Right lung (tissue), 5 donors: Measurements from ENCODE around the gene TRAF1. TPM values are rescaled to one million over a fixed set of nuclear protein-coding genes. Genes with fewer than 3 reads are reported as not detected.

Source experiments
- DNase-seq, 2 donors: peaks; one replicate each; pipeline ENCODE4 v3.0.0-alpha.2; 2013
- polyA plus RNA-seq, 5 donors: library from polyadenylated mRNA; unstranded; fragments of 120-200 nt; gene quantifications; one replicate each; pipeline versions ENCODE4 v1.2.1 to v1.2.3, GENCODE V29; 2013; ENCODE audit warnings: inconsistent platforms in 1 of 5, low replicate concordance in 1 of 5; ENCODE audit not compliant: insufficient read length in 5 of 5, insufficient read depth in 1 of 5

The TRAF1 gene
- polyA plus RNA-seq, 5 donors = 7.0 to 11.0 (median 8.1) TPM

DNA sequence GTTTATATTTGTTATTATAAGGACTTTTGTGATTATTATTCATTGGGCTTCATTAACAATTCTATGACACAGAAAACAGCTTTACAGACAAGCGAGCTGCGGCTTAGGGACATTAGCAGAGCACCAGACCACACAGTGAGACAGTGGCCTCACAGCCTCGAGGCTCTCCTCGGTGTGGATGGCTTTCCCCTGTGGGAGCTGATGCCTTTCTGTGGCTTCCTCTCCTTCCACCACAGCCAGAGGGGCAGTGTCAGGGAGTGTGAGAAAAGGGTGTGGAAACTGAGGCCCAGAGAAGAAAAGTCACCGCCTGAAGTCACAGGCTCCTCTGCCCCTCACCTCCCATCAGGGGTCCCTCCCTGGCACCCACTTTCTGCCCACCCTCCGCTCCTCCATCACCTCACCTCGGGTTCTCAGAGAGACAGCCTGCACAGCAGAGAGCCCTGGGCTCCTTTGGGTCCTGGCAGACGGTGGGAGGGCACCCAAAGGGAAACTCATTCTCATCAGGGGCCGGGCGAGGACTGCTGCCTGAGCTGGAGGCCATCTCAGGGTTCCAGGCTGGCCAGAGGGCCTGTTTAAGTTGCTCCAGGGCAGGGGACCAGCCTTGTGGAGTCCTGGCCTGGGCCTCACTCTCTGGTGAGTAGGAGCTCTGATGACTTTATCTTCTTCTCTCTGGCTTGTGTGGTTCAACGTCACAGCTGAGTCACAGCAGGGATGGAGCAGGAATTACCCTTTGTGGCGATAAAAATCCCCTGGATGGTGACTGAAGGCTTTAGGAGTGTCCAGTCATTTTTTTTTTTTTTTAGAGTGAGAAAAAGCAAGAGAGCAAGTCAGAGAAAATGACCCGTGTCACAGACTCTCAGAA, 830 bp downstream of the TRAF1 start:
- DNase-seq = no peak

DNA sequence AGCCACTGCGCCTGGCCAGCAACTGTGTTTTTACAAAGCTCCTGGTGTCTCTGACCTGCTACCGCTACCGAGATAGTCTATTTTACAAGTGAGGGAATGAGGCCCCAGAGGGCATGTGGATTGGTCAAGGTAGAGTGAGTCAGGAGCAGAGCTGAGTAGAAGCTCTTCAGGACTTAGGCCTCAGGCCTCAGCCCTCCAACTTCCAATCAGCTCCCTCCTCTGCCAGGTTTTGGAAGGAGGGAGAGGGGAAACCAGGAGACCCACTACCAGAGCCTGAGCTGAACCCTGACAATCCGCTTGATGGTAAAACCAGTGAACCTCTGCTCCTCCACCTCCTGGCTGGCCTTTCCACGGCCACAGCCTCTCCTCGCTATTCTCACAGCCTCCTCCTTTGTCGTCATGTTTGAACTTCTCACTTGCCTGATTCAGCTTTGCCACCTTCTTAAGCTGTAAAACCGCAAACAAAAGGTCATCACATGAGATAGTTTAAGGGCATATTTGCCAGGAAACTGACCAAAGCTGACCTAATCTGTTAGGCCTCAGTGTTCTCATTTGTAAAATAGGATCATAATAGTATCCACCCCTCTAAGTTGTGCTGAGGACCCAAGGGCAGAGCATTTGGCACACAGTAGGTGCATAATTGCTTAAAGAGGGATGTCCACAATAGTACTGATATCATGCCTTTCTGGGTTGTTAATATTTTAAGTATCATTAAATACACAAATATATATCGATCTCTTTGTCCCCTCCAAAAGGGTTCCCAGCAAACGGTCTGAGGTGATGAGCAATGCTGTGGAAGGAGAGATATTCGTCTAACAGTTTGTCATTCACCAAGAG, 1.7 kb downstream of the TRAF1 start:
- DNase-seq = no peak

DNA sequence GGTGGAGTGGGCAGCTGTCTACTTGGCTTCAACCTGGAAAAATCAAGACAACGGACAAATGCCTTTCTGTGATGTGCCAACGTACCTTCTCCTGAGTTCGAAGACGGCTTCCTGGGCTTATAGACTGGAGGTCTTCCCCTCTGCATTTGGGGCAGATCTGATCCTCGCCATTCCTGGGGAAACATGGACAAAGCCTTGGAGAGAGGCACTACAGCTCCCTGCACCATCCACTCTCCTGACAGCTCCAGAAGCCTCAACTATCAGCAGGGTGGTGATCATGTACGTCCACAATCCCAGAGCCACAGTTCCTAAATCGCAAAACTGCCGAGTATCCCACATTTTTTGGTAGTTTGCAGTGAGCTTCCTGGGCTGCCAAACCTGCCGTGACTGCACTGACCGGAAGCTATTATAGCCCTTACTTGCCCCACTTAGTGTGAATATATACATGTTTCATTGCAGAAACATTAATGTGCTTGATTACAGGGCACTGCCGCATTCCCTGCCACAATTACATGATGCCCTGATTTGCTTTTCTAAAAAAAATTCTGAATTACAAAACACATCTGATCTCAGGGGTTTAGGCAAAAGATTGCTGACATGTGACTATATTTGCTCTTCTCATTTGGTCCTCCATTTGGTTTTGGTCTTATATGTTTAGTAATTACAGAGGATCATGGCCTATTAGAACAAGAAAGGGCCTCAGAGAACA, 2.8 kb downstream of the TRAF1 start:
- no peak for DNase-seq

DNA sequence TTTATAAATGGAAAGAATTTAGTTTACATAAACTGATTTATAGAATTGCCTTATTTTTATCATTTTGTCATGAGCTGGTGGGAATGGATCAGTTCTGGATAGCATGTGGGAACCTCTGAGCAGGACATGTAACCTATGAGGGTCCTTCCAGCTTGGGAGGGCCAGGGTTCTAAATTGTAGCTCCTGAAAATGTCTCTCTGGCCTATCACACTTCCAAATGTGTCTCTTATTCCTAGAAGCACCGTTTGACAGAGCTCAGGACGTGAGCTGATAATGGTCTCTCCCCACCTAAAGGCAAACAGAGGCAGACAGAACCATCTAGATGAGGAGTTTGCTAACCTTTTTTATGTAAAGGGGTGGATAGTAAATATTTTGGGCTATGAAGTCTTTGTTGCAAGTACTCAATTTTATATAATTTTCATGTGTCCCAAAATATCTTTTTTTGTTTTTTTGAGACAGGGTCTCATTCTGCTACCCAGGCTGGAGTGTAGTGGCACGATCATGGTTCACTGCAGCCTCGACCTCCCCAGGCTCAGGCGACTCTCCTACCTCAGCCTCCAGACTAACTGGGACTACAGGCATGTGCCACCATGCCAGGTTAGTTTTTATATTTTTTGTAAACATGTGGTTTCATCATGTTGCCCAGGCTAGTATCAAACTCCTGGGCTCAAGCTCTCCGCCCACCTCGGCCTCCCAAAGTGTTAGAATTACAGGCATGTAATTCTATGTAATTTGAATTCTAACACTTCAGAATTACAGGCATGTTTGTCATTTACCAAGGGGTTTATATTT, 4.0 kb downstream of the TRAF1 start:
- DNase-seq = no peak

DNA sequence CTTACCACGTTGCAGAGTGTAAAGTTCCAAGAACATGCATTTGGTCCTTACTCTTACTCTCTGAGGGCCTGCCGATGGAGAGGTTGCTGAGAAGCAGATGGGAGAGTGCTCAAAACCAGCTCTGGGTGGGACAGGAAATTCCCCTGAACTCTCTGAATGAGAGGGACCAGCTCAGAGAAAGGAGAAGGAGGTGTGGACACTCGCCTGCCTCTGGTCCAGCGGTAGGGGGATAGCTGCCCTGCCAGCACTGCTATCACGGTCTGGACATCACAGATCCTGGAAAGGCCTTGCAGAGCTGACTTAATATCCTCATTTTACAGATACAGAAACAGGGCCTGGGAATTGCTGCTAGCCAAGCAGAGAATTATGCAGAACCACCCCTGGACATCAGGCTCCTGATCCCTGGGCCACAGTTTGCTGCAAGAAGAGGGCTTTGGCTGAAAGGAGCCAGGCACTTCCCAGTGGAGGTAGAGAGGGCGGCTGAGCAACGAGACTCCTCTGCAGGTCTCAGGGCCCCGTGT, 4.9 kb downstream of the TRAF1 start:
- no peak for DNase-seq

DNA sequence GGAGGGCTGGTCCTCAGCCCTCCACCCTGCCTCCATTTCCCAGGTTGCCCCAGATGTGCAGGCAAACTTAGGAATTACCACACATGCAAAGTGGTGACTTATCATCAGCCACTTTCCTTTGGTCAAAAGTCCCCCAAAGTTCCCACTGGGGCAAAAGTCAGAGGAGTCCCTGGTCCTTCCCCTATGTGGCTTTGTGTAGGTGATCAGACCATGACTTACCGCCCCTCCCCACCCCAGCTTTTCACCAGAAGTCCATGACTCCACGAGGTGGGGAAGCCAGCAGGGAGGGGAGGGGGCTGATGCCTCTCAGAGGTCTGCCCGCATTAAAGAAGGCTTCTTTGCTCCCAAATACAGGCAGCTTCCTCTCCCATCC, 5.8 kb downstream of the TRAF1 start:
- no peak for DNase-seq

DNA sequence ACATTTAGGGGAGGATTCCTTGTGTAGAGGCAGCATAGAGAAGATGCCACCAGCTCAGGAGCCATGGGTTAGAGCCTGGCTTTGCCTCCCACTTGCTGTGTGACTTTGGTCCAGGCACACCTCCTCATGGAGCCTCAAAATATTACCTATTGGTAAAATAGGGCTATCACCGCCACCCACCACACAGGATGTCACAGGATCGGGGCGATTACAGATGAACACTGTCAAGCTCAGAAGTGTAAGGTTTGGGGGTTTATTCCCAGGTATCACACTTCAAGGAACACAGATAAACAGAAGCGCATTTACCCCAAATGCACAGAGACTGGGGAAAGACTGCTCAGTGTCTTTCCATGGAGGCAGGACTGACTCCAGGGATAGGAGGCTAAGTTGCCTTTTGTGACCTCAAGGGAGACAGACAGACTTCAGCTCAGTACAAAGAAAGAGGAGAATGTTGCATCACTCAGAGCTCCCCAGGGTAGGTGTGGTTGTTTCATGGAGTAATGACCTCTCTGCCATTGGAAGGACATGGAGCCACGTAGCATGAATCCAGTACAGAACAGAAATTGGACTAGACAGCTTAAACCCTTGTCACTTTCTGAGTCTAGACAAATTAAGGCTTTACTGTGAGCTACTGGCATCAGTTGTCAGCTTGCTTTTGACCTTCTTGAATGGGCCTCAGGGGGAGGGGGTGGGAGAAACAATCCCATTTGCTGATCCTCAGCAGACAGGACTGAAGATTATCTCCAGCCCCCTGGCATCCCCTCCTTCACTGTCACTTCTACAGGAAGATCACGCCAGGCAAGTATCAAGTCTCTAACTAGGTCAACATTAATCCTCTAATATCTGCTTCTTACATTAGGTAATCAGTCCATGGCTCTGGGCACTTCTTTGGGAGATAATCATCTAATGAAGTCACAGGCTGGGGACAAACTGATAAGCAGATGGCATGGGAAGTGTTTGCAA, 6.5 kb downstream of the TRAF1 start:
- DNase-seq = no peak

DNA sequence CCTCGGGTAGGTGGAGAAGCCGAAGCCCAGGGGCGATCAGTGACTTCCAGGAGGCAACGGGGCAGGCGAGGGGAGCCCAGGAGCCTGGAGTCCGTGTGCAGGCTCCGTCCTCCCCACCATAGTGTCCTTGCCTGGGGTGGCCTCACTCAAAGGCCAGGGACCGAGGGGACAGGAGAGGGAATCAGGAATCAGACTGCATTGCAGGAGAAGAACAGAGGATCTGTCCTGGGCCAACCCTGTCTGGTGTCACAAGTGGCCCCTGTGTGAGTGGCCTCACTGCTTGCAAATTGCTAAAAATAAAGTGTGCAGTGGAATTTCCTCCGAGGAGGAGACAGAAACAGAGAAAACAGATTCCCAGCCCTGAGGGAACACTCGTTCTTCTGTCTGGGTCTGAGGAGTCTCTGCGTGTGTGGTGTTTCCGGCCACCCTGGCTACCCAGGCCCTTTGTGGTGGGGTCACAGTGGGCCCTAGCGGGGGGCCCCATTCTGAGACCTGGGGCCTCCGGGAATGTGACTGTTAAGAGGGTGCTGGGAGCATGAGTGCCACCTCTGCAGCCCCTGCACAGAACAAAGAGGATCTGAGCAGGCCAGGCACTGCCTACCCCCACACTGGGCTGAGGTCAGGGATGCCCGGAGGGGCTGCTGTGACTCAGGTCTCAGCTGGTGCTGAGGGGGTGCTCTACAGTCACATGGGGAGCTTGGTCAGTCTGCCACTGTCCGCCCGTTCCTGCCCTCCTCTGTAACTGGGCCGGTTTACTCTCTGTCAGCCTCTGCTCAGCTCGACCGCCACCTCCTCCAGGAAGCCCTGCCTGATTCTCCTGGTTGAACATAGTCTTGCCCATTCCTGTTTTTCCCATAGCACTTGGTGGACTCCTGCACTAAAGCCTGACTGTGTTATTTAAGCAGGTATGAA, 7.4 kb downstream of the TRAF1 start:
- DNase-seq = no peak

DNA sequence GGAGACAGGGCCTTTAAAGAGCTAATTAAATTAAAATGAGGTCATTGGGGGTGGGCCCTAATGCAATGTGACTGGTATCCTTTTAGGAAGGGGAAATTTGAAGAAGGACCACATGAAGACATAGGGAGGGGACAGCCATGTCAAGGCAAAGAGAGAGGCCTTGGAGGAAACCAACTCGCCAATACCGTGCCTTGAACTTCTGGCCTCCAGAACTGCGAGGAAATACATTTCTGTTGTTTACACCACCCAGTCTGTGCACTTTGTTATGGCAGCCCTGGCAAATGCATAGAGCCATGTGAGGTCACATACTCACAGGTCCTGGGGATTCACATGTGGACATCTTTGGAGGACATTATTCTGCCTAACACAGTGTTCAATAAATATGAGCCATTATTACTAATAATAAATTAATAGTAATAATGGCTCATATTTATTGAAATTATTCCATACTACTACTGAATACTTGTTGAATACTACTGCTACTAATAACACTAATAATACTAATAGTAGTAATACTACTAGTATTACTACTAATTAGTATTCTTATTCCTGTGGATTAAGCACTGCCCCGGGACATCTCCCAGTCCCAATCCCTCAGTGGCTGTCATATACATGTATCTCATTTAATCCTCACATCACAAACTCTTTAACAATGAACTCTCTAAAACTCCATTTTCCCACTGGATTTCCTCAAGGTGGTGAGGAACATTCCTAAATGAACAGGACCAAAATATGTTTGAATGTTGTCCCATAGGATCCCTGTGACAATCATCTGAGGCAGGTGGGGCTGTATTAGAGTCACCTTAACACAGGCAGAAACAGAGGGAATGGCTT, 8.4 kb downstream of the TRAF1 start:
- no peak for DNase-seq

DNA sequence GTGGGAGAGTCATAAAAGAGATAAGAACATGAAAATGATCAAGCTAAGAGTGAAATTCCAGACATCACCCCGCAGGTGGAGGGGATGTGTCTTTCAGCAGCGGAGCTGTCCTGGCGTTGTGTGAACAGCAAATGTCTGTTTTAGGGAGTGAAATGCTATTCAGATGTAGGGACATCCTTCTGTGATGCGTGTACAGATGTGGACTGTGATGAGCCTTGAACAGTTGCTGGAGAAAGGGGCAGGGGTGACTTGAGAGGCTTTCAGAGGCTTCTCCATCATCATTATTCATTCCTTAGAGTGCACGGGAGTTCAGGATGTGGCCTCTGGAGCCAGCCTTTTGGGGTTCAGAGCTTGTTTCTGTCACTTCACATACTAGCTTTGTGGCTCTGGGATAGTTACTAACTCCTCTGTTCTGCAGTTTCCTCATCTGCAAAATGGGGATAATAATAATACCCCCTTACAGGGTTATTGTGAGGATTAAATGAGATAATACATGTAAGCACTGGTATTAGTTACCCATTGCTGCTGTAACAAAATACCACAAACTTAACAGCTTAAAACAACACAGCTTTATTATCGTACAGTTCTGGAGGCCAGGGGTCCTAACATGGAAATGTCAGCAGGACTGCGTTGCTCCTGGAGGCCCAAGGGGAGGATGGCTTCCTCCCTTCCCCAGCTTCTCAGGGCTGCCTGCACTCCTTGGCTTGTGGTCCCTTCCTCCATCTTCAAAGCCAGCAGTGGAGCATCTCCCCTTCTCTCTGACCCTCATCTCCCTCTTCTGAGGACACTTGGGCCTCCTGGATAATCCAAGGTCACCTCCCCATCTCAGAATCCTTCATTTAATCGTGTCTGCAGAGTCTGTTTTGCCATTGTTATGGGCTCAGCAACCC, 9.4 kb downstream of the TRAF1 start:
- no peak for DNase-seq

DNA sequence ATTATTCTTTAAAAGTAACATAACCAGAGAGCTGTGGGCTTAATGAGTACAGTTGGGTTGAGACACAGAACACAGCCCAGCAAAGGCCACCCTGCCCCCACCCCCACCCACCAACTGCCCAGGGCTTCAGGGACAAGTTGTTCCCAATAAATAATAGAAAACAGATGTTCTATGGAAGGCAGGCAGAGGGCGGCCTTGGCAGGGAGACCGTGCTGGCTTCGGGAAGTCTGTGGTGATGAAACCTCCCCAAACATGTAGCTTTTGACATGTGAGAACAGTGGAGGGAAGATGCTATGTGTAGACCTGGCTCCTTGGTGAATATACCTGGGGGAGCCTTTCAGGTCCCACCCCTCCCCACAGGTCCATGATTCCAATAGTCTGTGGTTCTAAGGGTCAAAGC, 10.0 kb downstream of the TRAF1 start:
- no peak for DNase-seq

DNA sequence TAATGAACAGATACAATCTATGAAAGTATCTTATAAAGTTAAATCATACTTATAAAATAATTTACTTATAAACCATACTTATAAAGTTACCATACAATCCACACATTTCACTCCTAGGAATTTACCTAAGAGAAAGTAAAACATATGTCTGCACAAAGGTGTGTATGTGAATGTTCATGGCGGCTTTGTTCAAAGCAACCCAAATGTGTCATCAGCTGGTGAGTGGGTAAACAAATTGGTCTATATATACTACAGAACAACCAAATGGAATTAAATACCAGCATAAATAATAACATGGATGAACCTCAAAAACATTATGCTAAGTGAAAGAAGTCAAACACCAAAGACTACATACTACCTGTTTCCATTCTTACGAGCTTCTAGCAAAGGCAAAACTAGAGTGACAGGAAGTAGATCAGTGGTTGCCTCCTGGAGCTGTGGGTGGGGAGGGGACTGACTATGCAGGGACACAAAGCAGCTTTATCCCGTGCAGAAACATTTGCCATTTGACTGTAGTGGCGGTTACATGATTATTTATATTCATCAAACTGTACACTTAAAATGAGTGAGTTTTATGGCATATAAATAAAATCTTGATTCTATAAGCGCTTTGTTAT, 10.6 kb downstream of the TRAF1 start:
- DNase-seq = no peak

DNA sequence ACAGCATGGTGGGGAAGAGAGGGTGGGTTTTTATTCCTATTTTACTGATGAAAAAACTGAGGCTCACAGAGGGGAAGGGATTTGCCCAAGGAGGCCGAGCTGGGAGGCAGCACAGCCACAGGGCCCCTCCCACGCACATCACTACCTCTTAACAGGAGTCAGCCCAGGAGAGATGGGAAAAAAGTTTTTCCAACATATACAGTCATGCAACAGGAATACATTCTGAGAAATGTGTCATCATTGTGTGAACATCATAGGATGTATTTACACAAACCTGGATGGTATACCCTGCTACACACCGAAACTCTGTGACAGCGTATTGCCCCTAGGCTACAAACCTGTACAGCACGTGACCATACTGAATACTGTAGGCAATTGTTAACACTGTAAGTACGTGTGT, 11.6 kb downstream of the TRAF1 start:
- DNase-seq = no peak

DNA sequence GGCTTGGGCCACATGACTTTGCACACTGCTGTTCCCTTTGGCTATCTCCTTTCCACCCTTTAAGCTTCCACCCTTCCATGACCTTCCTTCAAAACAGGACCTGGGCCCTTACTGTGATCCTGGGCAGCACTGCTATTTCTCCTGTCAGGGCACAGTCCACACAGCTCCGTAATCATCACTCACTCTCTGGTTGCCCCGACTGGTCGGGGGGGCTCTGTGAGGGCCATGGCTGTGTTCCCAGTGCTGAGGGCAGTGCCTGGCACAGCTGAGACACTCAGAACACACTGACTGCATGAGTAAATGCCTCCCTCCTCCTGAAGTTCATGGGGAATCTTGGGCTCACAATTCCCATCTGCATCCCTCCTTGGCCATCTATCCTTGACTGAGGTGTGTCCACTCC, 12.2 kb downstream of the TRAF1 start:
- DNase-seq = no peak

DNA sequence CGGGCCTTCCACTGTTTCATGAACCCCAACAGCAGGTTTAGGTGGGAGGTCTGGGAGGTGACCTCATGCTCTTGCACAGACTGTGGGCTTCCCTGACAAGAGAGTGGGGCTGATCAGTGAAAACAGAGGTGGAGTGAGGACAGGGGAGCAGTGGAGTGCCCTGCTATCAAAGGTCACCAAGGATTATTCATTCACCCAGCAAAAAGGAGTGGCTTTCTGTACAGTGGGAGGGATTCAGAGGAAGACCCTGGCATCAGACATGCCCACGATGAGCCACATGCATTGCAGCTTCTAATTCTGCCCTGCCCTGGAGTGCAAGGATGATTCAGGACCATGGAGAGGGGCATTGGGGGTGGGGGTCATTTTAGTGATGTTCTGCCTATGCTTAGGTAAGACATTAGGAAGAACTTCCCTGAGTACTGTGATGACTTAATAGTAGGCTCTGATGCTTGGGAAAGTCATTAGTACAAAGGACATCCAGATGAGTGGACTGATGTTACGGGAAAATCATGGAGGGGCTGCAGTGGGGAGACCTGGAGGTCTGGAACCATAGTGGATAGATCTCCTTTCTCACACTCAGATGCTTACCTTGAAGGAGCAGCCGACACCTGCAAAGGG, 12.8 kb downstream of the TRAF1 start:
- DNase-seq = no peak
